Colonic mucosa (tissue), 4 donors: ENCODE measurements around the gene ORC1. TPM values are rescaled to one million over a fixed set of nuclear protein-coding genes. Genes with fewer than 3 reads are reported as not detected.

ENCODE experiments used
- DNase-seq: peaks from one replicate; pipeline ENCODE4 v3.0.0-alpha.2; 2020
- H3K27ac ChIP-seq: fragments of 200-600 bp; one replicate; pipeline ENCODE4 v1.8.0; 2021
- H3K27me3 ChIP-seq: fragments of 200-600 bp; one replicate; pipeline ENCODE4 v1.8.0; 2021
- H3K36me3 ChIP-seq: fragments of 200-600 bp; one replicate; pipeline ENCODE4 v1.8.0; 2021
- H3K4me1 ChIP-seq: fragments of 200-600 bp; one replicate; pipeline ENCODE4 v1.8.0; 2021; ENCODE audit warnings: mild to moderate bottlenecking
- H3K4me3 ChIP-seq: fragments of 200-600 bp; one replicate; pipeline ENCODE4 v1.8.0; 2021
- H3K9ac ChIP-seq, 2 donors: one replicate each; pipeline ENCODE4 v1.7.0; 2013; ENCODE audit warnings: control low read depth in 2 of 2, low read depth in 2 of 2, low read length in 2 of 2
- H3K9me3 ChIP-seq: fragments of 200-600 bp; one replicate; pipeline ENCODE4 v1.8.0; 2021
- intact Hi-C: fragments of 100-400 bp; cut with DNase I; formaldehyde crosslinking; loops from one replicate; pipeline ENCODE4 v1.14.1; 2022
- total RNA-seq, 2 donors: library from RNA; stranded (reverse); fragmentation: NEBNext Ultra II Directional in 1 of 2; extraction: Animal tissue kit (Norgen Biotek cat#: 25700) in 1 of 2; gene quantifications; one replicate each; pipeline ENCODE4 v1.2.1, GENCODE V29; 2021
- TF ChIP-seq, protein P1 (sequence below): fragments of 200-600 bp; IDR thresholded peaks from one replicate; pipeline ENCODE4 v1.8.0; 2022; ENCODE audit warnings: antibody characterized with exemption, mild to moderate bottlenecking
- donor health status: healthy.
- donor health status: DM: no; HTN: no; CAD: no.
- donor health status: DM: no; HTN: no; CAD: no.

Gene ORC1
- total RNA-seq, 2 donors from 2014 or later = 4.9 to 19.6 TPM

DNA sequence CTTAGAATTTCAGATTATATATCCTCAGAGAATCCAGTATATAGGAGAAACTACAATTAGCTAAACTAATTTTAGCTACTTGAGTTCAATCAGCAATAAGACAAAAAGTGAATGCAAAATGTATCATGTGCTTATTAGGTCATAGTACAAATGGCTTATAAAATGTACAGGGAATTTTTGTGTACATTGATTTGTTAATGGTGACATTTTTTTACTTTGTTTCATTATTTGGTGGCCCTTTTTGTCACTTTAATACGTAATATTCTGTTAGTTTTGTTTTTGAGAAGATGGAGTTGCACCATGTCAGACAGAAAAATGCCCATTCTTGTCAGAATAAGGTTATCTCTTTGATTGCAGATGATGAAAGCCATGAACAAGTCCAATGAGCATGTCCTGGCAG lies 71.8 kb downstream of the ORC1 start:
- Histone ChIP-seq H3K9me3 (no peaks in the 10 kb centered on the region), H3K4me3 (no peak overlapping the region), H3K27me3 (no peaks in the 10 kb centered on the region), H3K36me3 (no peaks in the 10 kb centered on the region), H3K27ac (no peak overlapping the region), H3K4me1 (no peaks in the 10 kb centered on the region), H3K9ac (no peak overlapping the region)
- intact Hi-C loops = no loop called here
- TF ChIP-seq, protein P1, sequence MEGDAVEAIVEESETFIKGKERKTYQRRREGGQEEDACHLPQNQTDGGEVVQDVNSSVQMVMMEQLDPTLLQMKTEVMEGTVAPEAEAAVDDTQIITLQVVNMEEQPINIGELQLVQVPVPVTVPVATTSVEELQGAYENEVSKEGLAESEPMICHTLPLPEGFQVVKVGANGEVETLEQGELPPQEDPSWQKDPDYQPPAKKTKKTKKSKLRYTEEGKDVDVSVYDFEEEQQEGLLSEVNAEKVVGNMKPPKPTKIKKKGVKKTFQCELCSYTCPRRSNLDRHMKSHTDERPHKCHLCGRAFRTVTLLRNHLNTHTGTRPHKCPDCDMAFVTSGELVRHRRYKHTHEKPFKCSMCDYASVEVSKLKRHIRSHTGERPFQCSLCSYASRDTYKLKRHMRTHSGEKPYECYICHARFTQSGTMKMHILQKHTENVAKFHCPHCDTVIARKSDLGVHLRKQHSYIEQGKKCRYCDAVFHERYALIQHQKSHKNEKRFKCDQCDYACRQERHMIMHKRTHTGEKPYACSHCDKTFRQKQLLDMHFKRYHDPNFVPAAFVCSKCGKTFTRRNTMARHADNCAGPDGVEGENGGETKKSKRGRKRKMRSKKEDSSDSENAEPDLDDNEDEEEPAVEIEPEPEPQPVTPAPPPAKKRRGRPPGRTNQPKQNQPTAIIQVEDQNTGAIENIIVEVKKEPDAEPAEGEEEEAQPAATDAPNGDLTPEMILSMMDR = no peak
- no peak for DNase-seq

DNA sequence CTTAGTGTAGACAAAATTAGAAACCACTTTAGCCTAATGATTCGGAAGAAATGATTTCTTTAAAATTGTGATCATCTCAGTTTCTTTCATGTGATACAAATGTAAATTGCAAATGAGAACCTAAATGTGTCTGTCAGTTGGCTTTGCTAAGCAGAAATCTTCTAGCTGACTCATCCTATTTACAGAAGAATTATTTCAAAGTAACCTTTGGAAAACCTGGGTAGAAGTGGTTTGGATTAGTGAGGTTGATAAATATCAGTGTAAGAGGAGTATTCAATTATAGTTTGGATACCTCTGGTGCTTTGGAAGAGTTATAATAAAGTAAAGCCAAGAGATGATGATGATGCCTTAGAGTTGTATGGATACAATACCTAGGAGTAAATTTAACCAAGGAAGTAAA lies 75.6 kb downstream of the ORC1 start:
- no peak for DNase-seq
- no peak overlapping the region for H3K9ac ChIP-seq
- TF ChIP-seq, protein P1 = no peak

DNA sequence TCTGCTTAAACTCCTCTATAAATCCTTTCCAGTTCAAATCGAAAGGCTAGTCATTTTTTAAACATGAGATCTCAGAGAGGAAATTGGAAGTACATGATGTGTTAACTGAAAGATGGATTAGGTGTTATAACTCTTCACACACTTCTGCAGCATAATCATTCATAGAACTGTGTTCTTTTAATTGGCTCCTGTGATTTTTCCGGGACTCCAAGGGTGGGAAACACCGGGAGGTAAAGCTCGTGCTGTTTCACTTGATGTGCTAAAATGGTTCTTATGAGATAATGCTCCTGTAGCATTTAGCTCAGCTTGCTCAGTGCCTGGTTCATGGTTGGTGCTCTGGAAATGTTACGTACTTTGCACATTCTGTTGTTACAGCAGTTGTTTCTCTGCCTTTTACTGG lies 78.4 kb downstream of the ORC1 start:
- H3K27me3 ChIP-seq = no peaks in the 10 kb centered on the region
- H3K4me1 ChIP-seq = no peaks in the 10 kb centered on the region
- DNase-seq = no peak
- intact Hi-C loops = no loop called here
- H3K27ac ChIP-seq = no peak overlapping the region
- no peaks in the 10 kb centered on the region for H3K36me3 ChIP-seq
- TF ChIP-seq, protein P1 = no peak
- no peak overlapping the region for H3K4me3 ChIP-seq
- no peaks in the 10 kb centered on the region for H3K9me3 ChIP-seq
- H3K9ac ChIP-seq = no peak overlapping the region

More for the DNA sequence above, 75.6 kb downstream of the ORC1 start:
- Histone ChIP-seq H3K9me3 (no peaks in the 10 kb centered on the region), H3K27me3 (no peaks in the 10 kb centered on the region), H3K4me3 (no peak overlapping the region), H3K36me3 (no peaks in the 10 kb centered on the region), H3K27ac (no peak overlapping the region), H3K4me1 (no peaks in the 10 kb centered on the region)
- intact Hi-C loops = no loop called here

DNA sequence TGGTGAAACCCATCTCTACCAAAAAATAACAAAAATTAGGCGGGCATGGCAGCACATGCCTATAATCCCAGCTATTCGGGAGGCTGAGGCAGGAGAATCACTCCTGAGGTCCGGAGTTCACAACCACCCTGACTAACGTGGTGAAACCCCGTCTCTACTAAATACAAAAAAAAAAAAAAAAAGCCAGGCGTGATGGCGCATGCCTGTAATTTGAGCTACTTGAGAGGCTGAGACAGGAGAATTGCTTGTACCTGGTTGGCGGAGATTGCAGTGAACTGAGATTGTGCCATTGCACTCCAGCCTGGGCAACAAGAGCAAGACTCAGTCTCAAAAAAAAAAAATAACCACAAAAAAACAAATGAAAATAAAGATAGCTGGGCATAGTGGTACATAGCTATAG lies 80.5 kb downstream of the ORC1 start:
- Histone ChIP-seq H3K27ac (no peak overlapping the region), H3K4me1 (no peaks in the 10 kb centered on the region), H3K36me3 (no peaks in the 10 kb centered on the region), H3K9me3 (no peaks in the 10 kb centered on the region), H3K9ac (no peak overlapping the region), H3K27me3 (no peaks in the 10 kb centered on the region), H3K4me3 (no peak overlapping the region)
- TF ChIP-seq, protein P1 = no peak
- intact Hi-C loops = no loop called here
- no peak for DNase-seq

Other genes starting within 250 kb of the ORC1 start
- 10 to 100 TPM; 25.2 to 27.3 TPM for gene CC2D1B, start 38.2 kb downstream of the ORC1 start, total RNA-seq
- gene PRPF38A, start 179 bp upstream of the ORC1 start, total RNA-seq = 10 to 100 TPM; 56.7 to 61.4 TPM
- 10 to 100 TPM; 20.0 to 27.4 TPM for gene TUT4, start 148.7 kb upstream of the ORC1 start, total RNA-seq
- 1 to 10 TPM; 1.8 to 6.0 TPM for gene GPX7, start 197.9 kb upstream of the ORC1 start, total RNA-seq
- under 1 TPM in 1 of 2 donors, not detected in 1; 0.22 TPM for gene SHISAL2A, start 228.7 kb upstream of the ORC1 start, total RNA-seq